Activated T-helper 1 cell treated with anti-CD3 and anti-CD28 coated beads, Interleukin-12 subunit alpha, Interleukin-12 subunit beta, Interleukin-2, Interleukin-4 antibody, amounts not matched to agents 30 ng/mL and 10 ng/mL and 1 ng/mL, durations not matched to agents 14 hours and 24 hours and 36 hours (primary cell): Measurements from ENCODE around the gene CKAP4. TPM values are rescaled to one million over a fixed set of nuclear protein-coding genes. Genes with fewer than 3 reads are reported as not detected.

Experiments used
- DNase-seq: peaks from one replicate; pipeline ENCODE4 v3.0.0; 2021; ENCODE audit warnings: low spot score
- H3K27ac Mint-ChIP-seq: one replicate; pipeline ENCODE4 v1.8.0; 2021; ENCODE audit warnings: mild to moderate bottlenecking, mixed read lengths
- H3K27me3 Mint-ChIP-seq: one replicate; pipeline ENCODE4 v1.8.0; 2022; ENCODE audit warnings: mild to moderate bottlenecking, moderate library complexity, mixed read lengths; ENCODE audit not compliant: insufficient read depth
- H3K36me3 Mint-ChIP-seq: one replicate; pipeline ENCODE4 v1.8.0; 2021; ENCODE audit warnings: low read depth, mixed read lengths
- H3K4me1 Mint-ChIP-seq: one replicate; pipeline ENCODE4 v1.8.0; 2021; ENCODE audit warnings: low read depth, mixed read lengths
- H3K4me3 Mint-ChIP-seq: one replicate; pipeline ENCODE4 v1.8.0; 2021; ENCODE audit warnings: mild to moderate bottlenecking, moderate library complexity, mixed read lengths
- H3K9me3 Mint-ChIP-seq: one replicate; pipeline ENCODE4 v1.8.0; 2021; ENCODE audit warnings: mixed read lengths
- intact Hi-C: fragments of 100-400 bp; cut with micrococcal nuclease; formaldehyde crosslinking; loops from one replicate; pipeline ENCODE4 v1.15.1; 2024
- total RNA-seq: library from RNA; stranded (reverse); gene quantifications from 2 replicates; pipeline ENCODE4 v1.2.3, GENCODE V29; 2022

The CKAP4 gene
- total RNA-seq, 1 donor from 2014 or later = 5.1 TPM

GRCh38 chr12:106269150-106269771 lies 21.4 kb upstream of the CKAP4 start:
- intact Hi-C loops = no loop called here
- no peaks in the 10 kb centered on the region for H3K36me3 Mint-ChIP-seq
- H3K27me3 Mint-ChIP-seq = peaks cover 13% of the 10 kb centered on the region
- peaks cover 18% of the 10 kb centered on the region for H3K4me1 Mint-ChIP-seq
- no peaks in the 10 kb centered on the region for H3K9me3 Mint-ChIP-seq
- H3K4me3 Mint-ChIP-seq = no peak overlapping the region
- H3K27ac Mint-ChIP-seq = no peak overlapping the region
- DNase-seq = no peak

GRCh38 chr12:106267535-106267934 lies 19.7 kb upstream of the CKAP4 start:
- no peak overlapping the region for H3K27ac Mint-ChIP-seq
- intact Hi-C loops = no loop called here
- peaks cover 18% of the 10 kb centered on the region for H3K4me1 Mint-ChIP-seq
- DNase-seq = no peak
- no peaks in the 10 kb centered on the region for H3K9me3 Mint-ChIP-seq
- no peak overlapping the region for H3K4me3 Mint-ChIP-seq
- H3K36me3 Mint-ChIP-seq = no peaks in the 10 kb centered on the region
- H3K27me3 Mint-ChIP-seq = peaks cover 21% of the 10 kb centered on the region

GRCh38 chr12:106265116-106265515 lies 17.3 kb upstream of the CKAP4 start:
- Mint-ChIP-seq H3K4me3 (no peak overlapping the region), H3K27ac (no peak overlapping the region), H3K36me3 (no peaks in the 10 kb centered on the region), H3K4me1 (peaks cover 18% of the 10 kb centered on the region), H3K9me3 (no peaks in the 10 kb centered on the region), H3K27me3 (peaks cover 18% of the 10 kb centered on the region)
- intact Hi-C loops = no loop called here
- DNase-seq = no peak

GRCh38 chr12:106258935-106259334 lies 11.1 kb upstream of the CKAP4 start:
- no peak for DNase-seq
- intact Hi-C loops = loop anchor here (10.0 kb wide), 1 partner anchor 836 kb away; the partner anchor contains the start of gene CRY1
- Mint-ChIP-seq H3K4me3 (no peak overlapping the region), H3K9me3 (no peaks in the 10 kb centered on the region), H3K27me3 (peaks cover 8% of the 10 kb centered on the region), H3K36me3 (no peaks in the 10 kb centered on the region), H3K27ac (no peak overlapping the region), H3K4me1 (no peaks in the 10 kb centered on the region)

- peaks cover 7% of the 10 kb centered on the region for H3K27me3 Mint-ChIP-seq
- no peaks in the 10 kb centered on the region for H3K36me3 Mint-ChIP-seq
- no peak overlapping the region for H3K4me3 Mint-ChIP-seq
- intact Hi-C loops = loop anchor here (10.0 kb wide), 1 partner anchor 837 kb away; the partner anchor contains the start of gene CRY1
- no peak overlapping the region for H3K27ac Mint-ChIP-seq
- no peaks in the 10 kb centered on the region for H3K9me3 Mint-ChIP-seq
- no peak for DNase-seq
- no peaks in the 10 kb centered on the region for H3K4me1 Mint-ChIP-seq
Measured at GRCh38 chr12:106258226-106258625, 10.4 kb upstream of the CKAP4 start.

- no peak for DNase-seq
- intact Hi-C loops = loop anchor here (10.0 kb wide), 1 partner anchor 838 kb away; the partner anchor contains the start of gene CRY1
- H3K36me3 Mint-ChIP-seq = no peaks in the 10 kb centered on the region
- H3K4me3 Mint-ChIP-seq = no peak overlapping the region
- H3K9me3 Mint-ChIP-seq = no peaks in the 10 kb centered on the region
- no peak overlapping the region for H3K27ac Mint-ChIP-seq
- H3K4me1 Mint-ChIP-seq = no peaks in the 10 kb centered on the region
- H3K27me3 Mint-ChIP-seq = peaks cover 2% of the 10 kb centered on the region
Measured at GRCh38 chr12:106256524-106256923, 8.7 kb upstream of the CKAP4 start.

GRCh38 chr12:106255952-106256351 lies 8.1 kb upstream of the CKAP4 start:
- no peak for DNase-seq
- Mint-ChIP-seq H3K4me3 (no peak overlapping the region), H3K9me3 (no peaks in the 10 kb centered on the region), H3K4me1 (no peaks in the 10 kb centered on the region), H3K36me3 (no peaks in the 10 kb centered on the region), H3K27me3 (peaks cover 2% of the 10 kb centered on the region), H3K27ac (no peak overlapping the region)
- intact Hi-C loops = loop anchor here (10.0 kb wide), 1 partner anchor 839 kb away; the partner anchor contains the start of gene CRY1

GRCh38 chr12:106255493-106255892 lies 7.7 kb upstream of the CKAP4 start:
- intact Hi-C loops = loop anchor here (10.0 kb wide), 1 partner anchor 839 kb away; the partner anchor contains the start of gene CRY1
- Mint-ChIP-seq H3K27ac (no peak overlapping the region), H3K4me3 (no peak overlapping the region), H3K9me3 (no peaks in the 10 kb centered on the region), H3K36me3 (no peaks in the 10 kb centered on the region), H3K4me1 (no peaks in the 10 kb centered on the region), H3K27me3 (peaks cover 2% of the 10 kb centered on the region)
- no peak for DNase-seq

- Mint-ChIP-seq H3K4me3 (no peak overlapping the region), H3K4me1 (no peaks in the 10 kb centered on the region), H3K27ac (no peak overlapping the region), H3K9me3 (no peaks in the 10 kb centered on the region), H3K27me3 (peaks cover 2% of the 10 kb centered on the region), H3K36me3 (no peaks in the 10 kb centered on the region)
- DNase-seq = no peak
- intact Hi-C loops = loop anchor here (10.0 kb wide), 1 partner anchor 840 kb away; the partner anchor contains the start of gene CRY1
Measured at GRCh38 chr12:106254724-106255123, 6.9 kb upstream of the CKAP4 start.

GRCh38 chr12:106251631-106252455 lies 4.0 kb upstream of the CKAP4 start:
- H3K27ac Mint-ChIP-seq = no peak overlapping the region
- H3K9me3 Mint-ChIP-seq = no peaks in the 10 kb centered on the region
- H3K4me1 Mint-ChIP-seq = no peaks in the 10 kb centered on the region
- H3K27me3 Mint-ChIP-seq = peaks cover 14% of the 10 kb centered on the region
- intact Hi-C loops = loop anchor here (10.0 kb wide), 1 partner anchor 843 kb away; the partner anchor contains the start of gene CRY1
- no peak overlapping the region for H3K4me3 Mint-ChIP-seq
- no peak for DNase-seq
- H3K36me3 Mint-ChIP-seq = no peaks in the 10 kb centered on the region

- Mint-ChIP-seq H3K36me3 (no peaks in the 10 kb centered on the region), H3K27me3 (peaks cover 14% of the 10 kb centered on the region), H3K4me3 (peak overlapping the region; percentile 34), H3K9me3 (no peaks in the 10 kb centered on the region), H3K4me1 (no peaks in the 10 kb centered on the region), H3K27ac (no peak overlapping the region)
- intact Hi-C loops = loop anchor here (2.0 to 10.0 kb wide), 4 partner anchors 33 to 1508 kb away; partner anchors contain the start of gene CRY1
- no peak for DNase-seq
Measured at GRCh38 chr12:106249411-106250135, 1.8 kb upstream of the CKAP4 start.

- intact Hi-C loops = loop anchor here (2.0 to 5.0 kb wide), 3 partner anchors 34 to 1508 kb away; no protein-coding TSS in a partner anchor
- peaks cover 14% of the 10 kb centered on the region for H3K27me3 Mint-ChIP-seq
- no peaks in the 10 kb centered on the region for H3K36me3 Mint-ChIP-seq
- H3K4me1 Mint-ChIP-seq = no peaks in the 10 kb centered on the region
- peak overlapping the region; percentile 15 for H3K27ac Mint-ChIP-seq
- H3K4me3 Mint-ChIP-seq = peak overlapping the region; percentile 66
- H3K9me3 Mint-ChIP-seq = no peaks in the 10 kb centered on the region
- no peak for DNase-seq
Measured at GRCh38 chr12:106248846-106249371, 1.1 kb upstream of the CKAP4 start.
